Parathyroid adenoma (tissue), 2 donors: ENCODE measurements around the gene SOX12.

Experiments used
- H2AFZ ChIP-seq: fragments of 300-600 bp; sonication (generic); one replicate; pipeline ENCODE4 v1.7.0; 2017; ENCODE audit warnings: antibody characterized with exemption, mild to moderate bottlenecking
- H3K27ac ChIP-seq: fragments of 300-600 bp; sonication (generic); one replicate; pipeline ENCODE4 v1.7.0; 2017
- H3K27me3 ChIP-seq: fragments of 300-600 bp; sonication (generic); one replicate; pipeline ENCODE4 v1.7.0; 2017; ENCODE audit warnings: low read length; ENCODE audit not compliant: control insufficient read depth, insufficient read depth
- H3K36me3 ChIP-seq: fragments of 300-600 bp; sonication (generic); one replicate; pipeline ENCODE4 v1.7.0; 2017; ENCODE audit warnings: low read length; ENCODE audit not compliant: control insufficient read depth, insufficient read depth
- H3K4me1 ChIP-seq: fragments of 300-600 bp; sonication (generic); one replicate; pipeline ENCODE4 v1.7.0; 2017; ENCODE audit warnings: control low read depth
- H3K4me2 ChIP-seq: fragments of 300-600 bp; sonication (generic); one replicate; pipeline ENCODE4 v1.7.0; 2017; ENCODE audit warnings: low read length
- H3K4me3 ChIP-seq: fragments of 300-600 bp; sonication (generic); one replicate; pipeline ENCODE4 v1.7.0; 2017; ENCODE audit warnings: low read depth, low read length
- H3K79me2 ChIP-seq: fragments of 300-600 bp; sonication (generic); one replicate; pipeline ENCODE4 v1.7.0; 2017; ENCODE audit warnings: control low read depth
- H3K9ac ChIP-seq: fragments of 300-600 bp; sonication (generic); one replicate; pipeline ENCODE4 v1.7.0; 2017; ENCODE audit warnings: mild to moderate bottlenecking
- H3K9me3 ChIP-seq: fragments of 300-600 bp; sonication (generic); one replicate; pipeline ENCODE4 v1.7.0; 2017; ENCODE audit warnings: low read length; ENCODE audit not compliant: control insufficient read depth
- TF ChIP-seq, protein P1 (sequence below): fragments of 300-600 bp; sonication (generic); IDR thresholded peaks from one replicate; pipeline ENCODE4 v1.7.0; 2017; ENCODE audit warnings: antibody characterized with exemption, mild to moderate bottlenecking
- donor health status: primary hyperparathyroidism.

The SOX12 gene

DNA sequence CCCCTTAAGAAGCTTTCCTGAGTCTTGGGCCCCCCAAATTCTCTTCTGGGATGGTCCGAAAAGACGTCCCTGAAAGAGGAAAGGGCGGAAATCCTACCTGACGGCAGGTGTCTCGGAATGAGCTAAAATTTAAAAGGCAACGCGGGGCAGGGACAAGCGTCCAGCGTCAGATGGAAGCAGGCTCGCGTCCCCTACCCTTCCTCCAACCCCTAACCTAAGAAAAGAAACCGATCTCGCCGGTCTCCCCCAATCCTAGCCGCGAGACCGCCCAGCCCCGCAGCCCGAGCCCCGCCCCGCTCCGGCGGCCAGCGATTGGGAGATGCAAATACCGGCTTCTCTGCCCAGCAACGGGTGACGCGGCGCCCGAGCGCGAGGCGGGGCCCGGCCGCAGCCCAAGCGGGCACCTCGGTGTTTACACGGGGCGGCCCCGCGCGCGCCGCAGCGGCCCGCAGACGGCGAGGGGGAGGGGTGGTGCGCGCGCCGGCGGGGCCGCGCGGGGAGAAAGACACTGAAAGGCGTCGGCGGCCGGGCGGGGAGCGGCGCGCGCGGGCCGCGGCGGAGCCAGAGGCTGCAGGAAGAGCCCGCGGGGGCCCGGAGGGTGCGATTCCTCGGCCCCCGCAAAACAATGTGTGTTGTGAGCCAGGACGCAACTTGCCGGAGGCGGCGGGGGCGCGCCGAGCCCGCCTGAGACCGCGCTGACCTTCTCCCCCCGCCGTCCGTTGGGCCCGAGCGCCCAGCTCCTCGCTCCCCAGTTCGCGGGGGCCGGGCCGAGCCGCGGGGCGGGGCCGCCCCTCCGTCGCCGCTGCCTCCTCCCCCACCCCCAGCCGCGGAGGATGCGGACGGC lies at the start of gene SOX12:
TSS of gene SOX12 (plus strand) at position 508 of the 844 bp plus-strand sequence. CDS start 373 bp downstream, outside the sequence.
- TF ChIP-seq, protein P1, sequence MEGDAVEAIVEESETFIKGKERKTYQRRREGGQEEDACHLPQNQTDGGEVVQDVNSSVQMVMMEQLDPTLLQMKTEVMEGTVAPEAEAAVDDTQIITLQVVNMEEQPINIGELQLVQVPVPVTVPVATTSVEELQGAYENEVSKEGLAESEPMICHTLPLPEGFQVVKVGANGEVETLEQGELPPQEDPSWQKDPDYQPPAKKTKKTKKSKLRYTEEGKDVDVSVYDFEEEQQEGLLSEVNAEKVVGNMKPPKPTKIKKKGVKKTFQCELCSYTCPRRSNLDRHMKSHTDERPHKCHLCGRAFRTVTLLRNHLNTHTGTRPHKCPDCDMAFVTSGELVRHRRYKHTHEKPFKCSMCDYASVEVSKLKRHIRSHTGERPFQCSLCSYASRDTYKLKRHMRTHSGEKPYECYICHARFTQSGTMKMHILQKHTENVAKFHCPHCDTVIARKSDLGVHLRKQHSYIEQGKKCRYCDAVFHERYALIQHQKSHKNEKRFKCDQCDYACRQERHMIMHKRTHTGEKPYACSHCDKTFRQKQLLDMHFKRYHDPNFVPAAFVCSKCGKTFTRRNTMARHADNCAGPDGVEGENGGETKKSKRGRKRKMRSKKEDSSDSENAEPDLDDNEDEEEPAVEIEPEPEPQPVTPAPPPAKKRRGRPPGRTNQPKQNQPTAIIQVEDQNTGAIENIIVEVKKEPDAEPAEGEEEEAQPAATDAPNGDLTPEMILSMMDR = no peak
- H2AFZ ChIP-seq = peak within 1 kb of the TSS; percentile 85
- peaks cover 13% of the 10 kb centered on the region for H3K4me1 ChIP-seq
- no peaks in the 10 kb centered on the region for H3K27me3 ChIP-seq
- H3K9me3 ChIP-seq = no peaks in the 10 kb centered on the region
- no peaks in the 10 kb centered on the region for H3K36me3 ChIP-seq
- peak within 1 kb of the TSS; percentile 76 for H3K4me2 ChIP-seq
- H3K4me3 ChIP-seq = peak within 1 kb of the TSS; percentile 83
- no peaks in the 10 kb centered on the region for H3K79me2 ChIP-seq
- H3K9ac ChIP-seq = no peak within 1 kb of the TSS
- peak within 1 kb of the TSS; percentile 80 for H3K27ac ChIP-seq

DNA sequence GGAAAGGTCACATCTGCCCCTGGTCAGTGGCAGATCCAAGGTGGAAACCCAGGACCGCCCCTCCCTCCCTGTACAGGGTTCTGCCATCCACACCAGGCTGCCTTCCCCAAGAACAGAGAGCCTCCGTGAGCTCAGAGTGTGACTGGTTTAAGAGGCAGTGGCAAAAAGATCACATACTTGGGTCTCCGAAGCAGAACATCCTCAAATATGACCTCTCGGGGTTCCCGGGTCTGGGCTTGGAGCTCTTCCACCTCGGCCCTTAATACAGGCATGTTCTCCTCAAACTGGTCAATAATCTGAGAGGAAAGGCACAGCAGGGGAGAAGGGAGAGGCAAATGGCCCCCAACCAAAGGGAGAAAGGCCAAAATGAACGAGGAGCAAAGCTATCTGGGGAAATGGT lies 49.6 kb upstream of the SOX12 start:
- Histone ChIP-seq H3K36me3 (no peaks in the 10 kb centered on the region), H3K9ac (no peak overlapping the region), H3K4me2 (no peak overlapping the region), H3K4me3 (no peak overlapping the region), H2AFZ (no peak overlapping the region), H3K4me1 (no peaks in the 10 kb centered on the region), H3K27me3 (no peaks in the 10 kb centered on the region), H3K79me2 (no peaks in the 10 kb centered on the region), H3K9me3 (no peaks in the 10 kb centered on the region), H3K27ac (no peak overlapping the region)
- TF ChIP-seq, protein P1 = no peak

DNA sequence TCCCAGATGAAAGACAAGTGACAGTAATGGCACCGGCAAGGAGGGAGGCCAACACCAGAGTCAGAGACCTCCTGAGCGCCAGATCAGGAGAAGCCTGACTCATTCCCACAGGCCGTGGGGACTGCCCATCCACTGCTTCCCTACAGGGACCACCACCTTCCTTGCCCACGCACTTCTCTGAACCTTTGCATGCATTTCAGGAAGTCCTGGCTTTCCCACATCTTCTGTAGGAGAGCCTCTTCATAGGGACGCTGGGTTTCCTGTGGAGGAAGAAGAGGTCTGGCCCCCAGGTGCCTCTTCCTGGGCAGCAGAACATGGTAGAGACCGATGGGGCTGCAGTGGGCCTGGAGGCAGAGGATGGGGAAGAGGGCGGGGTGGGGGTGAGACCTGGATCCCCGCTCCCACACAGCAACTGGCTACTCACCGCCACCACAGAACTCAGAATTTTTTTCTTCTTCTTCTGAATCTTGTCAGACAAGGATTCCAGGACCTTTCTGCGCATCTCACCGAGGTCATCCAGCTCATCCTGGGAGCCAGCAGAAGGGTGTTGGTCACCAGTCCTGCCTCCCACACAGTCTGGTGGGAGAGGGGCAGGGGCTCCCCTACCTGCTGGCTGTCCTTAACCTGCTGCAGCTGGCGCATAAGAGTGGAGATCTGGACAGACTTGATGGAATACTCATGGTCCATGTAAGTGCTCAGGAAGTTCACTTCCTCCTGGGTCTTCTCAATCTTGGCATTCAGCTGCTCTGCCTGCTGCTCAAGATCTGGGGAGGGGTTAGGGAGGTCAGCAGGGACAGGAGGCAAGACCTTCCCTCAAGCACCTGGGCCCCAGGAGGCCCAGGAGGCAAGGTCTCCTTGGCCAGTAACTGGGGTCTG lies 48.5 kb upstream of the SOX12 start:
- no peak overlapping the region for H3K27ac ChIP-seq
- H2AFZ ChIP-seq = no peak overlapping the region
- TF ChIP-seq, protein P1 = no peak
- H3K9ac ChIP-seq = no peak overlapping the region
- H3K4me1 ChIP-seq = no peaks in the 10 kb centered on the region
- H3K79me2 ChIP-seq = no peaks in the 10 kb centered on the region
- no peak overlapping the region for H3K4me3 ChIP-seq
- H3K27me3 ChIP-seq = no peaks in the 10 kb centered on the region
- no peak overlapping the region for H3K4me2 ChIP-seq
- no peaks in the 10 kb centered on the region for H3K36me3 ChIP-seq
- no peaks in the 10 kb centered on the region for H3K9me3 ChIP-seq

DNA sequence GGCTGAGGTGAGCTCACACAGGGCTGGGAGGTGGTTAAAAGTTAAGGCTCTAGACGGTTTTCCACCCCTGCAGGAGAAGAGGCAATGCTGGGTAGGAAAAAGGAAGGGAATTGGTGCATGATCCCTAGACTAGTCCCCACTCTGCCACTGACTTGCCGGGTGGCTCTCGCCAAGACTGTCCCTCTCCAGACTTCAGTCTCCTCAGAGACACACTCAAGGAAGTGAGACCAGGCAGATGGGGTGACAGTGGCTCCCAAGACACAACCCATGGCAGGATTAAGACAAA lies 47.9 kb upstream of the SOX12 start:
- no peaks in the 10 kb centered on the region for H3K36me3 ChIP-seq
- no peak overlapping the region for H3K4me2 ChIP-seq
- H3K4me3 ChIP-seq = no peak overlapping the region
- H3K27me3 ChIP-seq = no peaks in the 10 kb centered on the region
- H3K9ac ChIP-seq = no peak overlapping the region
- H3K9me3 ChIP-seq = no peaks in the 10 kb centered on the region
- H3K79me2 ChIP-seq = no peaks in the 10 kb centered on the region
- H3K4me1 ChIP-seq = no peaks in the 10 kb centered on the region
- TF ChIP-seq, protein P1 = no peak
- no peak overlapping the region for H3K27ac ChIP-seq
- H2AFZ ChIP-seq = no peak overlapping the region
